HepG2 (cell line): ENCODE data around the gene ZNF345. TPM values are rescaled to one million over a fixed set of nuclear protein-coding genes. Genes with fewer than 3 reads are reported as not detected.

Source experiments
- CEBPG ChIP-seq: IDR thresholded peaks from 2 replicates; pipeline ENCODE4 v1.6.1; 2016
- CREB1 ChIP-seq, 2 experiments: fragments of 450-650 bp in 1 of 2; IDR thresholded peaks; 2 replicates each; pipeline ENCODE4 v1.6.1; 2016 to 2017; ENCODE audit warnings: control low read depth in 1 of 2, mild to moderate bottlenecking in 1 of 2, missing compliant biosample characterization in 1 of 2, missing genetic modification characterization in 1 of 2
- GABPA ChIP-seq, 2 experiments: IDR thresholded peaks; 2 replicates each; pipeline ENCODE4 v1.6.1; 2011 to 2016; ENCODE audit warnings: low read depth in 2 of 2, low read length in 1 of 2, missing biosample characterization in 1 of 2, missing genetic modification characterization in 1 of 2
- NFYB ChIP-seq: sonication (generic); formaldehyde crosslinking; IDR thresholded peaks from 2 replicates; pipeline ENCODE4 v1.4.0; 2020; ENCODE audit warnings: missing genetic modification reagents
- NONO ChIP-seq, 2 experiments: fragments of 450-650 bp in 1 of 2; sonication (generic) in 1 of 2; formaldehyde crosslinking in 1 of 2; IDR thresholded peaks in 1 of 2; conservative IDR thresholded peaks in 1 of 2; 2 replicates each; pipeline versions ENCODE4 v1.6.1 to v1.8.0; 2017 to 2022; ENCODE audit warnings: mild to moderate bottlenecking in 1 of 2, missing genetic modification reagents in 1 of 2, moderate library complexity in 1 of 2
- PHF20 ChIP-seq: sonication (generic); formaldehyde crosslinking; IDR thresholded peaks from 2 replicates; pipeline ENCODE4 v1.5.0; 2020; ENCODE audit warnings: mild to moderate bottlenecking, missing genetic modification reagents
- PHF8 ChIP-seq: sonication (generic); formaldehyde crosslinking; IDR thresholded peaks from 2 replicates; pipeline ENCODE4 v1.5.0; 2020; ENCODE audit warnings: missing genetic modification reagents
- POGZ ChIP-seq: sonication (generic); formaldehyde crosslinking; IDR thresholded peaks from 2 replicates; pipeline ENCODE4 v1.4.0; 2020; ENCODE audit warnings: mild to moderate bottlenecking, missing genetic modification reagents
- SPEN ChIP-seq: sonication (generic); formaldehyde crosslinking; IDR thresholded peaks from 2 replicates; pipeline ENCODE4 v1.5.1; 2020; ENCODE audit warnings: low read depth, mild to moderate bottlenecking, missing genetic modification reagents
- STAG1 ChIP-seq: sonication (generic); formaldehyde crosslinking; IDR thresholded peaks from 2 replicates; pipeline ENCODE4 v1.4.0; 2020; ENCODE audit warnings: missing genetic modification reagents
- SUZ12 ChIP-seq: fragments of 150-350 bp; IDR thresholded peaks from 2 replicates; pipeline ENCODE4 v1.6.1; 2014; ENCODE audit warnings: low read depth, low read length
- TBX3 ChIP-seq: fragments of 450-650 bp; IDR thresholded peaks from 2 replicates; pipeline ENCODE4 v1.6.1; 2017; ENCODE audit warnings: antibody characterized with exemption, mild to moderate bottlenecking, inconsistent platforms, borderline replicate concordance
- TSC22D2 ChIP-seq: sonication (generic); formaldehyde crosslinking; IDR thresholded peaks from 2 replicates; pipeline ENCODE4 v1.5.1; 2020; ENCODE audit warnings: missing genetic modification reagents, mild to moderate bottlenecking, borderline replicate concordance
- ZBTB33 ChIP-seq: sonication (generic); formaldehyde crosslinking; IDR thresholded peaks from 2 replicates; pipeline ENCODE4 v1.4.0; 2020; ENCODE audit warnings: missing genetic modification reagents
- ZFP82 ChIP-seq: sonication (generic); formaldehyde crosslinking; IDR thresholded peaks from 2 replicates; pipeline ENCODE4 v1.5.1; 2020; ENCODE audit warnings: mild to moderate bottlenecking, missing genetic modification reagents, borderline replicate concordance
- ZMYM4 ChIP-seq: sonication (generic); formaldehyde crosslinking; IDR thresholded peaks from 2 replicates; pipeline ENCODE4 v1.8.1; 2023; ENCODE audit warnings: mild to moderate bottlenecking, missing genetic modification reagents
- ZNF331 ChIP-seq: sonication (generic); formaldehyde crosslinking; IDR thresholded peaks from 2 replicates; pipeline ENCODE4 v1.4.0; 2020; ENCODE audit warnings: missing genetic modification reagents
- ZNF333 ChIP-seq: sonication (generic); formaldehyde crosslinking; IDR thresholded peaks from 2 replicates; pipeline ENCODE4 v1.4.0; 2020; ENCODE audit warnings: mild to moderate bottlenecking, missing genetic modification reagents, borderline replicate concordance
- ZNF564 ChIP-seq: sonication (generic); formaldehyde crosslinking; IDR thresholded peaks from 2 replicates; pipeline ENCODE4 v1.8.1; 2023; ENCODE audit warnings: mild to moderate bottlenecking, missing genetic modification reagents
- ZSCAN22 ChIP-seq: sonication (generic); formaldehyde crosslinking; IDR thresholded peaks from 2 replicates; pipeline ENCODE4 v1.4.0; 2020; ENCODE audit warnings: mild to moderate bottlenecking, missing genetic modification reagents
- polyA plus RNA-seq, 8 experiments: library from polyadenylated mRNA; depleted of rRNA in 3 of 8; stranded (reverse) in 7 of 8; unstranded in 1 of 8; fragments of >200 nt; fragmentation: Illumina TruSeq in 4 of 8; extraction: Trizol in 4 of 8; gene quantifications; 2 replicates each; pipeline versions ENCODE4 v1.2.1 to v1.2.3, GENCODE V29; 2011 to 2016; ENCODE audit warnings: low read depth in 4 of 8, missing spikeins in 1 of 8, mixed read lengths in 1 of 8; ENCODE audit not compliant: insufficient read depth in 1 of 8
- total RNA-seq, 5 experiments: library from RNA; depleted of rRNA; stranded (reverse); fragments of >200 nt; fragmentation: Illumina TruSeq; extraction: Trizol; gene quantifications; 2 replicates each; pipeline ENCODE4 v1.2.3, GENCODE V29; 2016; ENCODE audit warnings: low read depth in 1 of 5
- TF ChIP-seq, protein P1 (sequence below): sonication (generic); formaldehyde crosslinking; IDR thresholded peaks from 2 replicates; pipeline ENCODE4 v1.5.1; 2020; ENCODE audit warnings: missing genetic modification reagents, mild to moderate bottlenecking, borderline replicate concordance
- TF ChIP-seq, protein P2 (sequence below), 2 experiments: sonication (generic) in 1 of 2; formaldehyde crosslinking in 1 of 2; IDR thresholded peaks; 2 replicates each; pipeline versions ENCODE4 v1.4.0 to v1.6.1; 2018 to 2020; ENCODE audit warnings: missing genetic modification reagents in 2 of 2, borderline replicate concordance in 1 of 2, low read depth in 1 of 2, mild to moderate bottlenecking in 1 of 2, missing biosample characterization in 1 of 2
- TF ChIP-seq, protein P3 (sequence below): sonication (generic); formaldehyde crosslinking; IDR thresholded peaks from 2 replicates; pipeline ENCODE4 v1.4.0; 2020; ENCODE audit warnings: mild to moderate bottlenecking, missing genetic modification reagents

The ZNF345 gene
- total and polyA plus RNA-seq, 2 of the 13 experiments (the other 11 are each of a cell fraction or from before 2014, with no cell fraction given): 2.6 to 2.9 TPM

DNA sequence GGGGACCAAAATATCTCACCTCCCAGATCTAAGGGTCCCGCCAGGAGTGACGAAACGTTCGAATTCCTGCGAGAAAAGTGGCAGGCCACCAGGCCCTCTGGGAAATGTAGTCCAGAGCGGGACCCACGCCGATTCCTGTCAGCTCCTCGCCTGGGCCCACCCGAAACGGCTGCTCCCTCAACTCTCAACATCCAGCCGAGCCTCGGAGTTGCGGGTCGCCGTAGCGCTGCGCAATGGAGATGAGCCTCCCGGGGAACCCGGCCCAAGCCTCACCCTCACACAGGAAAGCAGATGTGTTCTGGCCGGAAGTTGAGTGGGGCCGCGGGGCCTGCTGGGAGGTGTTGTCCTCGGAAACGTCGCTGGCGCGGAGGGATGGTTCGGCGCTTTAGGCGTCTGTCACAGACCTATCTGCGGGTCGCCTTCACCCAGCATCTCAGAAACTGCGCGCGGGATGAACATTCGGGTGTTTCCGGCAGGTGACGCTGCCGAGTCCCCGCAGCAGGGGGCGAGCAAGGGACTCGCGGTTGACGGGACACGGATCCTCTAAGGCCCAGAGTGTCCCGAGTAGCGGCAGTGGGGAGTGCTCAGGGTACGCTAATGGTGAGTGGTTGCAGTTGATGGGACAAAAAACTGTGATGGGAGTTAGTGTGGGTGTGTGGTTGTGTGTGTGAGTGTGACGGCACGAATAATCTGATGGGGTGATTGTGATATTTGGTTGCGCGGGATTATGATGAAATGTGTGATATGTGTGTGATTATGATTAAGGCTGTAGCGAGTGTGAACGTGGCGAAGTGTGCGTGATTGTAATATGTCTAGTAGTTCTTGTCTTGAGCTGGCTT is 65.5 kb downstream of the ZNF345 start, which contains the start of the genes ZNF568 and ZNF829 (continued):
- TF ChIP-seq, protein P1, sequence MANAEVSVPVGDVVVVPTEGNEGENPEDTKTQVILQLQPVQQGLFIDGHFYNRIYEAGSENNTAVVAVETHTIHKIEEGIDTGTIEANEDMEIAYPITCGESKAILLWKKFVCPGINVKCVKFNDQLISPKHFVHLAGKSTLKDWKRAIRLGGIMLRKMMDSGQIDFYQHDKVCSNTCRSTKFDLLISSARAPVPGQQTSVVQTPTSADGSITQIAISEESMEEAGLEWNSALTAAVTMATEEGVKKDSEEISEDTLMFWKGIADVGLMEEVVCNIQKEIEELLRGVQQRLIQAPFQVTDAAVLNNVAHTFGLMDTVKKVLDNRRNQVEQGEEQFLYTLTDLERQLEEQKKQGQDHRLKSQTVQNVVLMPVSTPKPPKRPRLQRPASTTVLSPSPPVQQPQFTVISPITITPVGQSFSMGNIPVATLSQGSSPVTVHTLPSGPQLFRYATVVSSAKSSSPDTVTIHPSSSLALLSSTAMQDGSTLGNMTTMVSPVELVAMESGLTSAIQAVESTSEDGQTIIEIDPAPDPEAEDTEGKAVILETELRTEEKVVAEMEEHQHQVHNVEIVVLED (CRISPR knock-in tag): peak; percentile 33; the same call in 1 of the 2 replicates
- TF ChIP-seq SPEN (CRISPR knock-in tag): peak; percentile 18; the same call in 1 of the 2 replicates
- no peak for TF ChIP-seq CEBPG (CRISPR knock-in tag)
- TF ChIP-seq TBX3: no peak
- TF ChIP-seq, protein P2, sequence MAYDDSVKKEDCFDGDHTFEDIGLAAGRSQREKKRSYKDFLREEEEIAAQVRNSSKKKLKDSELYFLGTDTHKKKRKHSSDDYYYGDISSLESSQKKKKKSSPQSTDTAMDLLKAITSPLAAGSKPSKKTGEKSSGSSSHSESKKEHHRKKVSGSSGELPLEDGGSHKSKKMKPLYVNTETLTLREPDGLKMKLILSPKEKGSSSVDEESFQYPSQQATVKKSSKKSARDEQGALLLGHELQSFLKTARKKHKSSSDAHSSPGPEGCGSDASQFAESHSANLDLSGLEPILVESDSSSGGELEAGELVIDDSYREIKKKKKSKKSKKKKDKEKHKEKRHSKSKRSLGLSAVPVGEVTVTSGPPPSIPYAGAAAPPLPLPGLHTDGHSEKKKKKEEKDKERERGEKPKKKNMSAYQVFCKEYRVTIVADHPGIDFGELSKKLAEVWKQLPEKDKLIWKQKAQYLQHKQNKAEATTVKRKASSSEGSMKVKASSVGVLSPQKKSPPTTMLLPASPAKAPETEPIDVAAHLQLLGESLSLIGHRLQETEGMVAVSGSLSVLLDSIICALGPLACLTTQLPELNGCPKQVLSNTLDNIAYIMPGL (CRISPR knock-in tag; IDR thresholded peaks at IDR 0.05; ENCODE audit: borderline replicate concordance in 1 of 2, low read depth in 1 of 2): 0 out of 4 replicates have a peak, but pooled peaks of 1 of the 2 experiments have one; percentile 18
- TF ChIP-seq STAG1 (CRISPR knock-in tag): peak; percentile 29
- TF ChIP-seq ZNF564: peak; percentile 44; the same call in 1 of the 2 replicates
- no peak for TF ChIP-seq ZSCAN22
- TF ChIP-seq GABPA (IDR thresholded peaks at IDR 0.05; ENCODE audit: low read depth, low read length): peak; percentile 81
- peak; percentile 92 for TF ChIP-seq GABPA (CRISPR knock-in tag; IDR thresholded peaks at IDR 0.05; ENCODE audit: low read depth)
- TF ChIP-seq TSC22D2 (CRISPR knock-in tag): no peak
- TF ChIP-seq SUZ12: peak; percentile 11; the same call in 1 of the 2 replicates
- peak; percentile 64 for TF ChIP-seq PHF20 (CRISPR knock-in tag)
- TF ChIP-seq ZBTB33 (CRISPR knock-in tag): no peak
- peak; percentile 78; the same call in 1 of the 2 replicates for TF ChIP-seq ZMYM4
- 0 out of 2 replicates have a peak, but pooled peaks have one; percentile 10 for TF ChIP-seq NFYB
- TF ChIP-seq, protein P3, sequence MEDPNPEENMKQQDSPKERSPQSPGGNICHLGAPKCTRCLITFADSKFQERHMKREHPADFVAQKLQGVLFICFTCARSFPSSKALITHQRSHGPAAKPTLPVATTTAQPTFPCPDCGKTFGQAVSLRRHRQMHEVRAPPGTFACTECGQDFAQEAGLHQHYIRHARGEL: no peak
- no peak for TF ChIP-seq ZFP82 (CRISPR knock-in tag)
- no peak for TF ChIP-seq ZNF333 (CRISPR knock-in tag)
- TF ChIP-seq ZNF331: no peak
- TF ChIP-seq NONO (IDR thresholded peaks at IDR 0.05): no peak
- TF ChIP-seq NONO (CRISPR knock-in tag; conservative IDR thresholded peaks at IDR 0.05): 0 out of 2 replicates have a peak, but pooled peaks have one; percentile 50
- peak; percentile 80 for TF ChIP-seq PHF8
- TF ChIP-seq CREB1 (IDR thresholded peaks at IDR 0.05): 0 out of 2 replicates have a peak, but pooled peaks have one; percentile 1
- TF ChIP-seq CREB1 (CRISPR knock-in tag; IDR thresholded peaks at IDR 0.05): peak; percentile 87
- peak; percentile 70 for TF ChIP-seq POGZ (CRISPR knock-in tag)
